WI38 (cell line): ENCODE data around the gene FOXK1.

Experiments used
- H3K4me3 ChIP-seq: 2 replicates; pipeline ENCODE4 v1.5.1; 2011; ENCODE audit warnings: low read depth, mild to moderate bottlenecking, control low read depth, low read length
- TF ChIP-seq, protein P1 (sequence below): IDR thresholded peaks from 2 replicates; pipeline ENCODE4 v1.5.1; 2012; ENCODE audit warnings: low read depth, mild to moderate bottlenecking, control low read depth, low read length

Gene FOXK1

DNA sequence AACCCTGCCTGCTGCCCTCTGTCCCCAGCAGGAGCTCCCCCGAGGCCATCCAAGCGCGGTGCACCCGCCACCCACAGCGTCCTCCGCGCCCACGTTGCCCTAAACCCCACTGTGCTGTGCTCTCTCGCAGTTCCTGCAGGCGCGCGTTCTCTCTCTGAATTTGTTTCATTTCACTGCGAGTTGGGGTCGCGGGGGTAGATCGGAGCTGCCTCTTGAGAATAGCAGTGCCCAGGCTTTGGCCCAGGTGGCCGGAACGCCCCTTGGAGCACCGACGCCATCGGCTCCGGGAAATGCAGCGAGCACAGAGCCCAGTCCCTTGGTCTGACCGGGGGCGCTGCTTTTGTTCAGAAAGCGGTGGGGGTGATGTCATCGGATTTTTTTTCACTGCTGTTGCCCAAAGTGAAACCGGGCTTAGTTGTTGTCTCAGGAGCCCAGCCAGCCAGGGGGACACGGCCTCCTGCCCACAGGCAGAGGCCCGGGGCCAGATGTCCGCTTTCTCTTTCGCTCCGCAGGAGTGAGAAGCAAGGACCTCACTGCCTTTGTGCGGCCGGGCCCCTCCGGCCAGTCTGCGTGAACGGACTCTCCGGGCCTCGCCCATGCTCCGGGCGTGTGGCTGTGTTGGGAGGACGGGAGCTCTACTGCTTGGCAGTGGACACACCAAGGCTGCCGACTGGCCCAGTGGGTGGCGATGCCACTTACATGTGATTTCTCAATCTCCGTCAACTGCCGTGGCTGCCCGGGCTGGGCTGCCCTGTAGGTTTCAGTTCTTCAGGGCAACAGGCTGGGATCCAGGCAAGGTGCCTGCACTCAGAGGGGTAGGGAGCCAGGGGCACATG is 43.1 kb downstream of the FOXK1 start:
- peak overlapping the region; percentile 65 for H3K4me3 ChIP-seq
- TF ChIP-seq, protein P1, sequence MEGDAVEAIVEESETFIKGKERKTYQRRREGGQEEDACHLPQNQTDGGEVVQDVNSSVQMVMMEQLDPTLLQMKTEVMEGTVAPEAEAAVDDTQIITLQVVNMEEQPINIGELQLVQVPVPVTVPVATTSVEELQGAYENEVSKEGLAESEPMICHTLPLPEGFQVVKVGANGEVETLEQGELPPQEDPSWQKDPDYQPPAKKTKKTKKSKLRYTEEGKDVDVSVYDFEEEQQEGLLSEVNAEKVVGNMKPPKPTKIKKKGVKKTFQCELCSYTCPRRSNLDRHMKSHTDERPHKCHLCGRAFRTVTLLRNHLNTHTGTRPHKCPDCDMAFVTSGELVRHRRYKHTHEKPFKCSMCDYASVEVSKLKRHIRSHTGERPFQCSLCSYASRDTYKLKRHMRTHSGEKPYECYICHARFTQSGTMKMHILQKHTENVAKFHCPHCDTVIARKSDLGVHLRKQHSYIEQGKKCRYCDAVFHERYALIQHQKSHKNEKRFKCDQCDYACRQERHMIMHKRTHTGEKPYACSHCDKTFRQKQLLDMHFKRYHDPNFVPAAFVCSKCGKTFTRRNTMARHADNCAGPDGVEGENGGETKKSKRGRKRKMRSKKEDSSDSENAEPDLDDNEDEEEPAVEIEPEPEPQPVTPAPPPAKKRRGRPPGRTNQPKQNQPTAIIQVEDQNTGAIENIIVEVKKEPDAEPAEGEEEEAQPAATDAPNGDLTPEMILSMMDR, result no peak

DNA sequence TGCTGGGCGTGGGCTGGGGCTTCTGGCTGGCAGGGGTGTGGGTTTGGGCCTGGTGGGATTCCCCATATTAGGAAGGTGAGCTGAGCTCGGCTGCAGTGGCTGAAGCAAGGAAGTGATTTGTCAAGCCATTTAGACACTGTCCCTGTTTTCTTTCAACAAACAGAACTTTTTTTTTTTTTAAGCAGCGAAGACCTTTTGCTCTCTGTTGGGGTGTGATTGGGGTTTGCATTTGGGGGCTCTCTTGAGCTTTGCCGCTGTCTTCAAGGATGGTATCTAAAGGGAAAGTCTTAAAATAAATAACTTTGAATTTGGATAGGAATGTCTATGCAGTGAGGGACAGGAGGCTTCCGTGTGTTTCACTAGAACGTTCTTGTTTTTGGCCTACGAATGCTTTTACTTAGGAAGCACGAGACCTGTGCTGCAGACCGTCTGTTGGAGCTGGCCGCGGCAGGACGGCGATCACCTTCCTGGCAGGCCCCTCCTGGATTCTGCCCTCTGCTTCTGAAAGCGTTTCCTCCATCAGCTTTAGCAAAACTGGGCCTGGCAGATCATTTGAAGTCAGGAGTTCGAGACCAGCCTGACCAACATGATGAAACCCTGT is 43.9 kb downstream of the FOXK1 start:
- peak overlapping the region; percentile 65 for H3K4me3 ChIP-seq
- TF ChIP-seq, protein P1, result no peak

DNA sequence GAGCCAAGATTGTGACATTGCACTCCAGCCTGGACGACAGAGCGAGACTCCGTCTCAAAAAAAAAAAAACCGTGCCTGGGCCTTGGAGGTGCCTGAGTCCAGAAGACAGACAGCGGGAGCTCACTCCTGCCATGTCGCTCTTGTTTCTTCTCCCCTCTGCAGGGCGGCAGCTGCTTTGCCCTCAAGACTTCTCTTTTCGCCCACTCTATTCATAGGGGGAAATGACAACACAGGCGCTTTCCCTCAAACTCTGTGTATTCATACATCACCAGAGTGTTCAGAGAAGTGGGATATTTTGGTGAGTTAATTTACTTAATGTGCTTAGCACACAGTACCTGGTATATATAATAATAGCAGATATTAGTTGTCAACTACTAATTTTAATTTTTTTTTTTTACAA is 44.5 kb downstream of the FOXK1 start:
- TF ChIP-seq, protein P1, result no peak
- H3K4me3 ChIP-seq, result no peak overlapping the region

DNA sequence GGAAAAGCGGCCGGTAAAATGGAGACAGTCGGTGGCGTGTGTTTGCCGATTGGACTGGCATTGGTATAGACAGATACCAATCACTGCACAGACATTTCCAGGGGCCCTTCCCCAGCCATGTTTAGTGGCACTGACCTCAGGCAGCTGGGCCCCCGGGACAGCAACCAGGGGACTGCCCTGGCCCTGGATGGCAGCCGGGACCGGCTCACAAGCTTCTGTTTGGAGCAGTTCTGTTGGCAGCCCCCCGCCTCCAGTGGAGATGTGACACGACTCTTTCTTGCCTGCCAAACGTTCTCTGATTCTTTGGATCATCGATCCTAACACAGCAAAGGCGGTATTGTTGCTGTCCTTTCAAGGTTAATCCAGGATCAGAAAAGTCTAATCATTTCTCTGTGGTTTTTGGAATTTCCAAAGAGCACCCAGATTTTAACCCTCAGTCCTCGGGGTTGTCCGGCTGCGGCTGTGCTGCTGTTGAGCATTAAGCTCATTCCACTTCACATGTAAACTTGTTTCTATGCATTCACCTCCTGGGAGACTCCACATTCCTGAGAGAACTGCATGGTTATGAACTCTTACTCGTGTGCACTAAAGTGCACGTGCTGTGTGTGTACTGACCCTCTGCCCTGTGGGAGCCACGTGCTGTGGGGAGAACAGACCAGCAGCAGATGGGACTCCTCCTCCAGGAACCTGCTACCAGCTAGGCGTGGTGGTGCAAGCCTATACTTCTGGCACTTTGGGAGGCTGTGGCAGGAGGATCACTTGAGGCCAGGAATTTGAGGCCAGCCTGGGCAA is 46.0 kb downstream of the FOXK1 start:
- no peak overlapping the region for H3K4me3 ChIP-seq
- TF ChIP-seq, protein P1, result no peak

DNA sequence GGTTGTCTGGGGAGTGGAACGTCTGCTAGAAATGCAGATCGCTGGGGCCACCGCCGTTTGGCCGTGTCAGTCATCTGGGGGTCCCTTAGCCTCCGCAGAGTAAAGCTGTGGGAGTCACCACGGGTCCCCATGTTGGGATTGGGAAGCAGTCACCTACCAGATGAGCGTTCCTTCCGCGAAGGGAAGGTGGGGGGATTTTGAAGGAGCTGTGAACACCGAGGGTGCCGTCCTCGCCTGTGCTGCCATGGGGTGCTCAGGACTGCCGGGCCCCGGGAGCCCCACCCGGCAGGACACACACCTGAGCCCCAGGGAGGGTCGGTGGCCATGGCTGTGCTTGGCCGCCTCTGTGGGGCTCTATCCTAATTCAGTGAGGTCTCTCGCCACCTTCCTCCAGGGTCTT is 47.2 kb downstream of the FOXK1 start:
- TF ChIP-seq, protein P1, result no peak
- no peak overlapping the region for H3K4me3 ChIP-seq

DNA sequence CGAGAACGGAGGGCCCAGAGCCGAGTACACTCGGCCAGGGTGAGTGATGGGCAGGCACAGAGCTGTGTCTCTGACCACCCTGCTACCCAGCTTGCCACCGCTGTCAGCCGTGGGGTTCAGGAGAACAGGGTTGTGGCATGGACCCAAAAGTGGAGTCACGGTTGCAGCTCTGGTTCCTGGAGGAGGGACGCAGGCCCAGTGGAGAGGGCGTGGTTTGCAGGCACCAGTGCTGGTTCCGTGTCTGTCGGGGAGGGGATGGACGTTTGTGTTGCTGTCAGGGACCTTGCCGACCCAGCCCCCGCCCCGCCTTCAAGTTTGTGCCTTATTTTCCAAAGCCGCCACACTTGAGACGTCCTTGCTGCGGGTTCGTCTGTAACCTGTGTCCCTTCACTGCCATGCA is 48.2 kb downstream of the FOXK1 start:
- TF ChIP-seq, protein P1, result no peak
- H3K4me3 ChIP-seq, result no peak overlapping the region
